ENCODE results near the gene RRP1. TPM values are rescaled to one million over a fixed set of nuclear protein-coding genes. Genes with fewer than 3 reads are reported as not detected.

The RRP1 gene
- total and polyA plus RNA-seq, 9 of the 15 experiments (the other 6 are each of a cell fraction or from before 2014, with no cell fraction given), result 0.89 to 105 (median 51.6) TPM

- TF ChIP-seq SREBF2 (CRISPR knock-in tag; IDR thresholded peaks at IDR 0.05) (no peak), DNMT1 (IDR thresholded peaks at IDR 0.05) (no peak), FOXP1 (CRISPR knock-in tag; IDR thresholded peaks at IDR 0.05) (peak; percentile 37; the same call in 1 of the 2 replicates), SREBF1 (IDR thresholded peaks at IDR 0.05; ENCODE audit: borderline replicate concordance, low read depth, low read length) (no peak), NR4A1 (CRISPR knock-in tag; IDR thresholded peaks at IDR 0.05) (peak; percentile 77; the same call in 1 of the 2 replicates), NR4A1 (tag; IDR thresholded peaks at IDR 0.05) (no peak), KHSRP (IDR thresholded peaks at IDR 0.05) (no peak), SAP30 (IDR thresholded peaks at IDR 0.05; ENCODE audit: borderline replicate concordance, insufficient read depth, low read depth, low read length, poor library complexity, severe bottlenecking) (peak; percentile 79), ZNF584 (CRISPR knock-in tag; IDR thresholded peaks at IDR 0.05; ENCODE audit: low read depth) (no peak), NFXL1 (CRISPR knock-in tag; IDR thresholded peaks at IDR 0.05) (no peak), SP2 (IDR thresholded peaks at IDR 0.05; ENCODE audit: extremely low read depth, low read depth, low read length, poor library complexity, severe bottlenecking) (no peak), HES1 (IDR thresholded peaks at IDR 0.05; ENCODE audit: low read depth) (no peak), ZNF780A (CRISPR knock-in tag; IDR thresholded peaks at IDR 0.05) (no peak), ZNF518B (CRISPR knock-in tag; IDR thresholded peaks at IDR 0.05) (no peak), TCF3 (CRISPR knock-in tag; IDR thresholded peaks at IDR 0.05) (no peak), ELF1 (tag; IDR thresholded peaks at IDR 0.05) (no peak), CEBPB (tag; IDR thresholded peaks at IDR 0.05) (no peak), EGR1 (conservative IDR thresholded peaks at IDR 0.05) (no peak; the same call in 1 of the 2 replicates), GTF2F1 (IDR thresholded peaks at IDR 0.05; ENCODE audit: low read depth, low read length) (no peak), POLR2A (conservative IDR thresholded peaks at IDR 0.05) (peak; percentile 83), SLC30A9 (CRISPR knock-in tag; IDR thresholded peaks at IDR 0.05) (no peak), ZNF561 (CRISPR knock-in tag; conservative IDR thresholded peaks at IDR 0.05) (no peak)
- TF ChIP-seq, protein P1, sequence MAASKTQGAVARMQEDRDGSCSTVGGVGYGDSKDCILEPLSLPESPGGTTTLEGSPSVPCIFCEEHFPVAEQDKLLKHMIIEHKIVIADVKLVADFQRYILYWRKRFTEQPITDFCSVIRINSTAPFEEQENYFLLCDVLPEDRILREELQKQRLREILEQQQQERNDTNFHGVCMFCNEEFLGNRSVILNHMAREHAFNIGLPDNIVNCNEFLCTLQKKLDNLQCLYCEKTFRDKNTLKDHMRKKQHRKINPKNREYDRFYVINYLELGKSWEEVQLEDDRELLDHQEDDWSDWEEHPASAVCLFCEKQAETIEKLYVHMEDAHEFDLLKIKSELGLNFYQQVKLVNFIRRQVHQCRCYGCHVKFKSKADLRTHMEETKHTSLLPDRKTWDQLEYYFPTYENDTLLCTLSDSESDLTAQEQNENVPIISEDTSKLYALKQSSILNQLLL (CRISPR knock-in tag; IDR thresholded peaks at IDR 0.05; ENCODE audit: borderline replicate concordance), result no peak
- TF ChIP-seq, protein P2, sequence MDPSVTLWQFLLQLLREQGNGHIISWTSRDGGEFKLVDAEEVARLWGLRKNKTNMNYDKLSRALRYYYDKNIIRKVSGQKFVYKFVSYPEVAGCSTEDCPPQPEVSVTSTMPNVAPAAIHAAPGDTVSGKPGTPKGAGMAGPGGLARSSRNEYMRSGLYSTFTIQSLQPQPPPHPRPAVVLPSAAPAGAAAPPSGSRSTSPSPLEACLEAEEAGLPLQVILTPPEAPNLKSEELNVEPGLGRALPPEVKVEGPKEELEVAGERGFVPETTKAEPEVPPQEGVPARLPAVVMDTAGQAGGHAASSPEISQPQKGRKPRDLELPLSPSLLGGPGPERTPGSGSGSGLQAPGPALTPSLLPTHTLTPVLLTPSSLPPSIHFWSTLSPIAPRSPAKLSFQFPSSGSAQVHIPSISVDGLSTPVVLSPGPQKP (CRISPR knock-in tag; IDR thresholded peaks at IDR 0.05), result no peak
Measured at GRCh38 chr21:43775795-43776430, 13.5 kb upstream of the RRP1 start, which contains the start of gene CSTB (continued).

Data from K562 (cell line).